Subcutaneous abdominal adipose tissue (tissue), 5 donors: Measurements from ENCODE around the gene GLB1L2.

Experiments used
- H3K27ac ChIP-seq: one replicate; pipeline ENCODE4 v1.7.0; 2013; ENCODE audit warnings: low read depth, mild to moderate bottlenecking, inconsistent platforms, low read length, moderate library complexity
- H3K27me3 ChIP-seq, 5 donors: one replicate each; pipeline ENCODE4 v1.7.0; 2013; ENCODE audit warnings: low read length in 5 of 5, inconsistent platforms in 1 of 5; ENCODE audit not compliant: control insufficient read depth in 5 of 5, insufficient read depth in 4 of 5
- H3K36me3 ChIP-seq, 5 donors: one replicate each; pipeline ENCODE4 v1.7.0; 2013; ENCODE audit warnings: low read length in 5 of 5; ENCODE audit not compliant: control insufficient read depth in 5 of 5, insufficient read depth in 5 of 5
- H3K4me1 ChIP-seq, 5 donors: one replicate each; pipeline ENCODE4 v1.7.0; 2013; ENCODE audit warnings: low read length in 5 of 5, mild to moderate bottlenecking in 3 of 5, moderate library complexity in 1 of 5; ENCODE audit not compliant: control insufficient read depth in 5 of 5, insufficient read depth in 5 of 5
- H3K4me3 ChIP-seq, 5 donors: one replicate each; pipeline ENCODE4 v1.7.0; 2013; ENCODE audit warnings: low read length in 5 of 5, low read depth in 1 of 5
- H3K9ac ChIP-seq, 5 donors: one replicate each; pipeline ENCODE4 v1.7.0; 2013; ENCODE audit warnings: low read length in 5 of 5, mild to moderate bottlenecking in 4 of 5, moderate library complexity in 3 of 5
- H3K9me3 ChIP-seq, 5 donors: one replicate each; pipeline ENCODE4 v1.7.0; 2013; ENCODE audit warnings: low read length in 5 of 5; ENCODE audit not compliant: control insufficient read depth in 5 of 5
- donor health status: healthy.
- donor health status: healthy.
- donor health status: healthy.
- donor health status: healthy.
- donor health status: healthy.

The GLB1L2 gene

GRCh38 chr11:134409552-134410429 is 78.0 kb downstream of the GLB1L2 start:
- Histone ChIP-seq H3K36me3 (no peaks in the 10 kb centered on the region), H3K4me3 (no peak overlapping the region), H3K27me3 (peaks cover 28 to 72% (median 55%) of the 10 kb centered on the region in 5 donors), H3K4me1 (peaks cover 0 to 22% (median 9%) of the 10 kb centered on the region in 5 donors), H3K27ac (no peak overlapping the region), H3K9me3 (no peaks in the 10 kb centered on the region), H3K9ac (no peak overlapping the region)

- H3K4me3 ChIP-seq, result no peak overlapping the region
- no peak overlapping the region for H3K9ac ChIP-seq
- peaks cover 0 to 31% (median 9%) of the 10 kb centered on the region in 5 donors for H3K4me1 ChIP-seq
- H3K36me3 ChIP-seq, result no peaks in the 10 kb centered on the region
- H3K27ac ChIP-seq, result no peak overlapping the region
- peaks cover 36 to 72% (median 54%) of the 10 kb centered on the region in 5 donors for H3K27me3 ChIP-seq
- H3K9me3 ChIP-seq, result no peaks in the 10 kb centered on the region
These were observed 79.0 kb downstream of the GLB1L2 start for GRCh38 chr11:134410766-134411165.

GRCh38 chr11:134412203-134413042 is 80.6 kb downstream of the GLB1L2 start, which contains the start of gene B3GAT1:
Gene B3GAT1, minus strand, starts transcription at chr11:134412242. Its CDS starts 24,583 bp downstream, at chr11:134387659.
- Histone ChIP-seq H3K27ac (no peak within 1 kb of the TSS), H3K4me1 (peaks cover 1 to 31% (median 9%) of the 10 kb centered on the region in 5 donors), H3K9me3 (no peaks in the 10 kb centered on the region), H3K27me3 (peaks cover 35 to 74% (median 54%) of the 10 kb centered on the region in 5 donors), H3K36me3 (no peaks in the 10 kb centered on the region), H3K4me3 (peak within 1 kb of the TSS in 3 of 5 donors; percentile 10 to 47 (median 36)), H3K9ac (no peak within 1 kb of the TSS)

- H3K36me3 ChIP-seq, result no peaks in the 10 kb centered on the region
- no peak overlapping the region for H3K9ac ChIP-seq
- no peak overlapping the region for H3K27ac ChIP-seq
- H3K4me3 ChIP-seq, result peak overlapping the region in 1 of 5 donors; percentile 22
- peaks cover 35 to 68% (median 54%) of the 10 kb centered on the region in 5 donors for H3K27me3 ChIP-seq
- H3K4me1 ChIP-seq, result peaks cover 1 to 31% (median 9%) of the 10 kb centered on the region in 5 donors
- H3K9me3 ChIP-seq, result no peaks in the 10 kb centered on the region
These were observed 81.4 kb downstream of the GLB1L2 start for GRCh38 chr11:134413043-134413825.

GRCh38 chr11:134413826-134414731 is 82.3 kb downstream of the GLB1L2 start:
- Histone ChIP-seq H3K4me1 (peaks cover 1 to 31% (median 9%) of the 10 kb centered on the region in 5 donors), H3K9ac (no peak overlapping the region), H3K27me3 (peaks cover 35 to 68% (median 54%) of the 10 kb centered on the region in 5 donors), H3K4me3 (peak overlapping the region in 1 of 5 donors; percentile 2), H3K9me3 (no peaks in the 10 kb centered on the region), H3K36me3 (no peaks in the 10 kb centered on the region), H3K27ac (no peak overlapping the region)

- Histone ChIP-seq H3K4me3 (peak overlapping the region in 1 of 5 donors; percentile 2), H3K27ac (no peak overlapping the region), H3K36me3 (no peaks in the 10 kb centered on the region)
These were observed 83.3 kb downstream of the GLB1L2 start for GRCh38 chr11:134414766-134415765.

GRCh38 chr11:134416726-134417125 is 84.9 kb downstream of the GLB1L2 start:
- Histone ChIP-seq H3K9me3 (no peaks in the 10 kb centered on the region), H3K4me1 (peaks cover 0 to 21% (median 2%) of the 10 kb centered on the region in 5 donors), H3K4me3 (no peak overlapping the region), H3K27me3 (peaks cover 17 to 46% (median 29%) of the 10 kb centered on the region in 5 donors), H3K27ac (no peak overlapping the region), H3K36me3 (no peaks in the 10 kb centered on the region), H3K9ac (no peak overlapping the region)

More at GRCh38 chr11:134414766-134415765, 83.3 kb downstream of the GLB1L2 start:
- peaks cover 31 to 60% (median 44%) of the 10 kb centered on the region in 5 donors for H3K27me3 ChIP-seq
- no peak overlapping the region for H3K9ac ChIP-seq
- H3K9me3 ChIP-seq, result no peaks in the 10 kb centered on the region
- H3K4me1 ChIP-seq, result peaks cover 1 to 31% (median 9%) of the 10 kb centered on the region in 5 donors
